Adipose tissue (tissue), 3 donors: Measurements from ENCODE around the gene ECI1. TPM values are rescaled to one million over a fixed set of nuclear protein-coding genes. Genes with fewer than 3 reads are reported as not detected.
"Not testable (repeated sequence)": the region's sequence is repeated elsewhere in the genome, so short reads cannot be mapped to it uniquely, and the experiment has no call there.

ENCODE experiments used
- H3K27ac ChIP-seq: one replicate; pipeline ENCODE4 v1.5.1; 2013; ENCODE audit warnings: low read depth, low read length
- WGBS, 3 donors: extraction: QIAGEN DNeasy Blood & Tissue Kit; methylation state at CpG; one replicate each; pipeline ENCODE4 v1.1.7; 2013; 5-methylcytosine and 5-hydroxymethylcytosine counted together
- polyA plus RNA-seq, 3 donors: library from polyadenylated mRNA; stranded (reverse); fragments of 200-250 nt; gene quantifications; one replicate each; pipeline ENCODE4 v1.2.3, GENCODE V29; 2013
- donor health status: healthy with polysubstance abuse.
- donor health status: Bipolar disorder and iron deficiency.
- donor health status: healthy.

The ECI1 gene
- polyA plus RNA-seq, 3 donors, result 56.0 to 126 (median 72.3) TPM

DNA sequence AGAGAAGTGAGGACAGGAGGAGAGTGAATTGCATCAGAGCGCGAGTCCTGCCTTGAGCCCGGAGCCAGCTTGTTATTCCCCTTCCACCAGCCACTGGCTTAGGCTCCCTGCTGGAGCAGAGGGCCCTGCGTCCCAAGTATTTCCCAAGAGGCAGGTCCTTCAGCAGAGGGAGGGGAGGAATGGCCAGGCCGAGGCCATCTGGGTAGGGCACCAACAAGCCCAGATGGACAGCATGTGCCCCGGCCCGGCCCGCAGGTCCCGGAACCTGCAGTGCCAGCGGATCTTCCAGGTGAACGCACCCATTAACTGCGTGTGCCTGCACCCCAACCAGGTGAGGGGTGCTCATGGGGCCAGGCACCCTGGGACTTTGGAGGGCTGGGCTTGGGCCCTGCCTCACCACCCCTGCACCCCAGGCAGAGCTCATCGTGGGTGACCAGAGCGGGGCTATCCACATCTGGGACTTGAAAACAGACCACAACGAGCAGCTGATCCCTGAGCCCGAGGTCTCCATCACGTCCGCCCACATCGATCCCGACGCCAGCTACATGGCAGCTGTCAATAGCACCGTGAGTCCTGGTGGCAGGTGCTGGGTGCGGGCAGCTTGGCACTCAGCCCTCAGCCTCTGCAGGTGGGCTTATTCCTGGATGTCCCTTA is 44.5 kb downstream of the ECI1 start:
- WGBS, 3 donors, result 85 to 87% (median 86%) methylated on average over 23 of the region's 23 CpGs
- no peak overlapping the region for H3K27ac ChIP-seq

DNA sequence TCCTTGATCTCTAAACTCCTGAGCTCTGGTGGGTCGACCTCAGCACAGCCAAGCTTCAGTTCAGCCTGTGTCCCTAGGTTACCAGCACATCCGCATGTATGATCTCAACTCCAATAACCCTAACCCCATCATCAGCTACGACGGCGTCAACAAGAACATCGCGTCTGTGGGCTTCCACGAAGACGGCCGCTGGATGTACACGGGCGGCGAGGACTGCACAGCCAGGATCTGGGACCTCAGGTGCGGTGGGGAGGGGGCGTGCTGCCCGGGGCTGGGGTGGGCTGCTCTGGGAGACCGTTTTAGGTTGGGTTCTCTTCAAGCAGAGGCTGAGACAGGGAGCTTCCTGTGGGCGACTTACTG is 45.0 kb downstream of the ECI1 start:
- 75 to 79% (median 77%) methylated on average over 18 of the region's 18 CpGs for WGBS, 3 donors
- H3K27ac ChIP-seq, result no peak overlapping the region

DNA sequence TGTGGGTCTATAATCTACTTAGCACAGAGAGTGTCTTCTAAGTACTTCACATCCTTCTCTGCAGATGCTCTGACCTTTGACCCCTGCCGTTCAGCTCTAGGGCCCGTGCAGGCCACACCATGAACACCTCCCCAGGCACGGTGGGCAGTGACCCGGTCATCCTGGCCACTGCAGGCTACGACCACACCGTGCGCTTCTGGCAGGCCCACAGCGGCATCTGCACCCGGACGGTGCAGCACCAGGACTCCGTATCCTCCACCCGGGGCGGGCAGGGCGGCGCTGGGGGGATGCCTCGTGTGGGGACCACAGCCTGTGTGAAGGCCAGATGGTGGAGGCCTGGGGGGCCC is 45.4 kb downstream of the ECI1 start:
- H3K27ac ChIP-seq, result no peak overlapping the region
- WGBS, 3 donors, result 6 to 15% (median 10%) methylated on average over 16 of the region's 16 CpGs

DNA sequence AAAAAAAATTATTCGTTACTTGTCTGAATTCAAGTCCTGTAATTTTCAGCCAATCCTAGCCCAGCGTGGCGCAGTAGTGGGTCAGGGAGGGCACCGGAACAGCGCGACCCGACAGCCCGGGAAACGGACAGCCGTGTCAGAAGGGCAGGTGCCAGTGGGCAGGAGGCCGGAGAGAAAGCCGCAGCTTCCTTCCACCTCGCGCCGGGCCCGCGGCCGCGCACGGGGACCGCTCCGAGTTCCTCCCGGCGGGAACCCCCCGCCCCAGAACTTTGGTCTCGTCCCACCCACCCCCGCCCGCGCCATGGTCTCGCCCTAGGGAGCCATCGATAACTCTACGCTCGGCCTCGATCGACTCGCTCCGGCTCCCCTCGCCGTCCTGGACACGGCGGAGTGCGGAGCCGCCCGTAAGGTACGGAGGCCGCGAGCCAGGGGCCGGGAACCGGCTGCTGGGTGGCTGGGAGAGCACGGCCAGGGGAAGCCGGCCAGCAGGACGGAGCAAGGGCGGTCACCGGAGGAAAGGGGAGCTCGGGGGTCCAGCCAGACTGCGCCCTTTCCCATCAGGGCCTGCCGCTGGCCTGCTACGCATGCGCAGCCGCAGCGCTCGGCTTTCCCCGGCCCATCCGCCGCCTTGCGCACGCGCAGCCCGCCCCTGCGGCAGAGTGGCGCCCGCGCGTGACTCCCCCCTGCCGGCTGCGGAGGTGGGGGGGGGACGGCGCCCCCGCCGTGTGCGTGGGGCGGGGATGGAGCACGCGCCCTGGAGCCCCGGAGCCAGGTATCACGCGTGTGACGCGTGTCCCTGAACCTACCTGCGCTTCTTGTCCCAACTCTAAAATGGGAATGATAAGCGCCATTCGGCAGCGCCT is 46.1 kb downstream of the ECI1 start, which contains the start of gene MLST8:
Gene MLST8 (plus strand): TSS at position 351 of the 863 bp plus-strand sequence. CDS start 632 bp downstream, outside the sequence.
- no peak within 1 kb of the TSS for H3K27ac ChIP-seq
- 0 to 1% (median 0%) methylated on average over 84 to 93 of the region's 93 CpGs for WGBS, 3 donors

DNA sequence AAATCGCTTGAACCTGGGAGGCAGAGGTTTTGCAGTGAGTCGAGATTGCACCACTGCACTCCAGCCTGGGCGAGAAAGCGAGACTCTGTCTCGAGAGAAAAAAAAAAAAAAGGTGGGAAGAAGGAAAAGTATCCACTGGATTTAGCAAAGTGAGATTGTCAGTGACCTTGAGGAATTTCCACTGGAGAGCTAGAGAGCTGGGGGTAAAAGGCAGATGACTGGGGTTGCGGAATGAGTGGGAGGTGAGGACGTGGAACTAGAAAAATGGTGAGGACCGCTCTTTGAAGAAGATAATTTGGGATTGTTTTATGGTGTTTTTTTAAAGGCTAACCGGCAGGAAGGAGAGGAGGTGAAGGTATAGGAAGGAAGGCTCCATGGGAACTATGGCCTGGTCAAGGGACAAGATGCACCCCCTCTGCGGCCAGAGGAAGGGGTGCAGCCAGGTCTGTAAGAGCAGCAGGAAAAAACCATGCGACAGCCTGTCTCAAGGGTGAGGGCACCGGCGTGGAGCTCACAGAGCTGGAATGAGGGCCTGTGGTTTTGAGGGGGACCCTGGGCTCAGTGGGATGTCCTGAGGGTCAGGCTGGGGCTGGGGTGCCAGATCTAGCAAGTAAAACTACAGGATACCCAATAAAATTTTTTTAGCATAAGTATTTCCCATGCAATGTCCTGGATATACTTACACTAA is 46.8 kb downstream of the ECI1 start:
- H3K27ac ChIP-seq, result no peak overlapping the region
- 79 to 80% (median 79%) methylated on average over 13 of the region's 13 CpGs for WGBS, 3 donors

DNA sequence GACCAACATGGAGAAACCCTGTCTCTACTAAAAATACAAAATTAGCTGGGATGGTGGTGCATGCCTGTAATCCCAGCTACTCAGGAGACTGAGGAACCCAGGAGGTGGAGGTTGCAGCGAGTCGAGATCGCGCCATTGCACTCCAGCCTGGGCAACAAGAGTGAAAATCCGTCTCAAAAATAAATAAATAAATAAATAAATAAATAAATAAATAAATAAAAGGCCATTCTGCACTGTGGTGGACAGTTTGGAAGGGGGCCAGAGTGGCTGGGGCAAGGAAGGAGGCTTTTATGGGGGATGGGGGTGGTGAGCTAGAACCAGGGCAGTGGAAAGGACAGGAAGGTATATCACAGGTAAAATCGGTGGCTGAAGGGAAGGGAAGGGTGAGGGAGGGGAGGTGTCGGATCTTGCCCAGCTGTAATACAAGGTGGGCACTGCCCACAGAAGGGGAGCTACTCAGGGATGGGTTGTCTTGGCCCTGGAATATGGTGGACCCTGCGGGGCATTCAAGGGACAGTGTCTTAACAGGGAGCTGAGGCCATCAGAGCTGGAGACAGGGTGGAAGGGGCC is 48.2 kb downstream of the ECI1 start:
- not testable (repeated sequence) for H3K27ac ChIP-seq
- WGBS, 3 donors, result 94 to 96% (median 96%) methylated on average over 8 of the region's 8 CpGs

DNA sequence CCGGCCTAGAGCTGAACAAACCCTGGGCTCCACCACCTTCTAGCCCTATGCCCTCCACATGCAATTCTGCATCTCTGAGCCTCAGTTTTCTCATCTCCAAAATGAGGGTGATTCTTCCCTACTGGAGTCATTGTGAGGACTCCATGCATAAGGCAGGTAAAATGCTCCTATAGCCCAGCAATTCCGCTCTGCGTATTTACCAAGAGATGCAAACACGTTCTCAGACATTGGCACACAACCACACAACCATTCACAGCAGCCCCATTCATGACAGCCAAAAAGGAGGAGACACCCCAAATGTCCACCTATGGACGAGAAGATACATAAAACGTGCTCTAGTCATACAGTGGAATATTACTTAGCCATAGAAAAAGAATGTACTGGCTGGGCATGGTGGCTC is 51.1 kb downstream of the ECI1 start:
- WGBS, 3 donors, result 81 to 91% (median 87%) methylated on average over 6 of the region's 6 CpGs
- H3K27ac ChIP-seq, result no peak overlapping the region

DNA sequence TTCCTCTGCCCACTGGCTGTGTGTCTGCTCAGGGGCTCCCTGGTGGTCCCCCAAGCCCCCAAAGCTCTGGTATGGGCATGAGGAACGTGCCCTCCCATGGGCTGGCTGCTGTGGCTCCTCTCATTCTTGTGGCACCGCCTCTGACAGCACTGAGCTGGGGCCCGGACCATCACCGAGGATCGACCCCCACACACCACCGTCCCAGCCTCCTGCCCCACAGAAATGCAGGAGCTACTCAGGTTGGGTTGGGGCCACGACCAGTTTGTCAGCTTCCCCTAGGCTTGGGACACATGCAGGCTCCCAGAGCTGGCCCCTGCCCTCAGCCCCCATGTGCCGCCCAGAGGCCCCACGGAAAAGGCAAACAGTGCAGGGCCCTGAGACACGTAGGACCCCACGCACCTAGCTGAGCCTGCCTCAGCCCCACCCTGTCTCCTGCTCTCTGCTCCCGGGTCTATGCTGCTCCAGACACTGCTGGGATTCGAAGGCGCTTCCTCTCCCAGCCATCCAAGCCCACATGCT is 51.7 kb downstream of the ECI1 start:
- WGBS, 3 donors, result 65 to 74% (median 70%) methylated on average over 14 of the region's 14 CpGs
- no peak overlapping the region for H3K27ac ChIP-seq

DNA sequence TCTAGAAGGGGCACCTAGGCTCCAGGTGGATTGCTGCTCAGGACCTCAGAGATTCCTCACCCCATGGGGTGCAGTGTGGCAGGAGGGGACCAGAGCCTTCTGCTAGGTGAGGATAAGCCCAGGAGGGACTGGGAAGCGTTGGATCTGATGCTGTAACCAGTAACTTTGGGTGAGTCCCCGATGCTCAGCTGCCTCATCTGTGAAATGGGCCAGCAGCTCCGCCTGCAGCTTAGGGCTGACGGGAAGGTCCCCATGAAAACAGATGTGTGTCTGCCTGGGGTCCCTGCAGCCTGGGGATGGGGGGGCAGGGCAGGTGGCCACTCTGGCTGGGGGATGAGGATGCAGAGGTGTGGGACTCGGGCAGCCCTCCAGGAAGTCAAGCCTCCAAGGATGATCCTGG is 52.3 kb downstream of the ECI1 start:
- no peak overlapping the region for H3K27ac ChIP-seq
- 71 to 73% (median 73%) methylated on average over 5 of the region's 5 CpGs for WGBS, 3 donors

DNA sequence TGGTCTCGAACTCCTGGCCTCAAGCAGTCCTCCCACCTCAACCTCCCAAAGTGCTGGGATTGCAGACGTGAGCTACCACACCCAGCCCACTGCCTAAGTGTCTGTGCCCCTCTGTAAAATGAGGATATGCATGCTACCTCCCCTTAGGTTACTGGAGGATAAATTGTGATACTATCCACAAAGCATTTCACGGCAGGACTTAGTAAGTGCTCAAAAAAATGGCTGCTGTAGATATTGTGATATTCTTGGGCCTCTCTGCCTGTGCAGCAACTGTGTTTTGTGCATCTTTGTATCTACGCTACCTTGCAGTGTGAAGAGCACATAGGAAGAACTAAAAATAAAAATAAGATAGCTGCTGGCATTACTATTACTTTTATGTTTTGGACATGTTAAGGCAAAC is 53.1 kb downstream of the ECI1 start:
- WGBS, 3 donors, result 65 to 69% (median 66%) methylated on average over 4 of the region's 4 CpGs
- no peak overlapping the region for H3K27ac ChIP-seq

DNA sequence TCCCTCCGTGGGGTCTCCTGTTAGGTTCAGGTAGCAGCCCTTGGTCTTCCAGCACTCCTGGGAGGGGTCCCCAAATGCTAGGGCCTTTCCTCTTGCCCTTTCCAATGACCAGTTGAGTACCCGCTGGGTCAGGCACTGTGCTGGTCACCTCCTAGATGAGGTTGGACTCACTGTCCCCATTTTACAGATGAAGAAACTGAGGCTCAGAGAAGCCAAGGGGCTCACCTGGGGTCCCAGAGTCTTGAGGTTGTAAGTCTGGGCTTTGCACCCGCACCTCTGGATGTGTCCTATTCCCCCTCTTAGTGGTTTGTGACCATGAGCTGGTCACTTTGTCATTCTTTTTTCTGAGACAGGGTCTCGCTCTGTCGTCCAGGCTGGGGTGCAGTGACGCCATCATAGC is 53.6 kb downstream of the ECI1 start:
- WGBS, 3 donors, result 83 to 88% (median 83%) methylated on average over 6 of the region's 6 CpGs
- H3K27ac ChIP-seq, result no peak overlapping the region

DNA sequence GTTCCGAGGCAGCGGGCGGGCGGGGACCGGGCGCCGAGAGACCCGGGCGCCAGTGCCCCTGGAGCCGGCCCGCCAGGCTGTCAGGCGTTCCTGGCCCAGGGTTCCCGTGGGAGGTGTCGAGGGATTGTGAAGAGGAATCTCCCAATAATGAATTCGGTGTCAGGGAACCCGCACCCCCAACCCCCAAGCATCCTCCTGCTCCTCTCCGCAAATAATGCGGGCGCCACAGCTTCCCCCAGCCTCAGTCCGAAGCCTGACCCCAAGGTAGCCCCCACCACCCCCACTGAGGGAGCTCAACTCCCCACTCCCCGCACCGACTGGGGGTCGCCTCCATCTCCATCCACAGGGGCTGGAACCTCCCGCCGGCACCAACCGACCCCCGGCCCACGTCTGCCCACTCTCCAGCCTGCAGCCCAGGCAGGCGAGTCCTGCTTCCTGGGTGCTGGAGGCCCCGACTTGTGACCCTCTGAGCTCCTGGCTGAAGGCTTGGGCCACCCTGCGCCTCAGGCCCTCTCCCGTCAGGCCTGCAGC is 54.3 kb downstream of the ECI1 start:
- no peak overlapping the region for H3K27ac ChIP-seq
- WGBS, 3 donors, result 27 to 35% (median 28%) methylated on average over 30 to 32 of the region's 32 CpGs

DNA sequence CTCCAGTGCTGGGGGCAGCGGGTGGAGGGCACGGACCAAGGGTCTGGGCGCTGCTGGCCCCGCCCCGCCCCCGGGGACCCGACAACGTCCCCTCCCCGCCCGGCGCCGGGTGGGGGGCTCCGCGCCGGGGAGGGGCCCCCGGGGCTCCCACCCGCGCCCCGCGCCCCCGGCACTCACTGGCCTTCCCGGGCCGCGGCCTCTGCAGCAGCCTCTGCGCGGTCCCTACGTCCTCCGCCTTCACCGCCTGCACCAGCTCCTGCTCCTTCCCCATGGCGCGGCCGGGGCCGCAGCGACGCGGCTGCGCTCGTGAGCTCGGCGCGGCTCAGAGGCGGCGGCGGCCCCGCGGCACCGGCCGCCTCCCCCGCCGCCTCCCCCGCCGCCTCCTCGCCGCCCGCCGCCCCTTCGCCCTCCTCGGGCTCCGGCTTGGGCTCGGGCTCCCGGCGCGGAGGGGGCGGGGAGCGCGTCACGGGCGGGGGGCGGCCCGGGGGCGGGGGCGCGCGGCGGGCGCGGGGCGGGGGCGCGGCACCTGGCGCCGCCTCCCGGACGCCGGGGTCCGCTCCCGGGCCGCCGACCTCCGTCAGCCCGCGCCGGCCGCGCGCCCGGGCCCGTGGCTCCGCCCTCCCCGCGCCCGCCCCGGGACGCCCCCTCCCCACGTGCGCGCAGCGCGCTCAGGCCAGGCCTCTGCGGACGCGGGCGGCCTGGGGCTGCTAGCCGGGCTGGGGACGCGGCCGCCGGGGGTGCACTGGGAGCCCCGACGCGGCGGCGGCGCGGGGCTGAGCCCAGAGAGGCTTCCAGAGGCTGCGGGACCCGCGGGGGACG is 55.0 kb downstream of the ECI1 start, which contains the start of gene CASKIN1:
Gene CASKIN1 (minus strand): TSS at position 444 of the 819 bp plus-strand sequence. CDS start 173 bp downstream, at position 271.
- no peak within 1 kb of the TSS for H3K27ac ChIP-seq
- 1% methylated on average over 31 to 112 of the region's 129 CpGs for WGBS, 3 donors

DNA sequence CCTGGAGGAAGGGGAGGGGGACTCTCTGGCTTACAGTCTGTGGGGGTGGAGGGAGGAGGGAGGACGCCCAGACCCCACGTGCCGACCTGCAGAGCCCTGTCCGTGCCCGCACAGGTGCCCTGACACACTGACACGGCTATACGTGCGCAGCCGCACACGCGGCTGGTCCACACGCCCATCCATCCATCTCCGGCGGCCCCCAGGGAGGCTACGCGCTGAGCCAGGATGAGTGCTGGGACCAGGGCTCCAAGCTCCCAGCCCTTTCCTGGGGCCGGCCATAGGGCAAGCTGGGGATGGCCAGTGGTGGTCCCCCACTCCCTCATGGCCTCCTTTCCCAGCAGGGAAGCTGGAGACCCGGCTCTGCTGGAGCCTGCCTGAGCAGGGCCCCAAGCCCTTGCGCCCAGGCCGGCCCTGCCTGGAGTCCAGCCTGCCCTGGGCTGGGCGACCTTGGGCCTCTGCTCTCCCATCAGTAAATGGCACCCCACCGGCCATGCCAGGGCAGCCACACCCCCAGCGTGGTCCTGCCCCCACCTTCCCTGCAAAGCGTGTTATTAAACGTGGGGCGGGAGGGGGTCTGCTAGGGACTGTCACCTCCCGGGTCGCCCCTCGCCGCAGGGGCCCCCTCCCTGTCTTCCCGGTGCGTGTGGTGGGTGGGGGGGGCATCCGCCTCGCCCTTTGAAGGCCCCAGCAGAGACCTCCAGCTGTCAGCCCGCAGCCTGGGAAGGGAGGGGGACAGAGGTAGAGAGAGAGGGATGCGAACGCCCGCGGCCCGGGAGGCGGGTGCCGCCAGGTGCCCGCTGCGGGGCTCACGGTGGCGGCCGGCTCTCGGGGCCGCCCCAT is 55.8 kb downstream of the ECI1 start:
- WGBS, 3 donors, result 2 to 5% (median 2%) methylated on average over 45 to 49 of the region's 49 CpGs
- no peak overlapping the region for H3K27ac ChIP-seq

DNA sequence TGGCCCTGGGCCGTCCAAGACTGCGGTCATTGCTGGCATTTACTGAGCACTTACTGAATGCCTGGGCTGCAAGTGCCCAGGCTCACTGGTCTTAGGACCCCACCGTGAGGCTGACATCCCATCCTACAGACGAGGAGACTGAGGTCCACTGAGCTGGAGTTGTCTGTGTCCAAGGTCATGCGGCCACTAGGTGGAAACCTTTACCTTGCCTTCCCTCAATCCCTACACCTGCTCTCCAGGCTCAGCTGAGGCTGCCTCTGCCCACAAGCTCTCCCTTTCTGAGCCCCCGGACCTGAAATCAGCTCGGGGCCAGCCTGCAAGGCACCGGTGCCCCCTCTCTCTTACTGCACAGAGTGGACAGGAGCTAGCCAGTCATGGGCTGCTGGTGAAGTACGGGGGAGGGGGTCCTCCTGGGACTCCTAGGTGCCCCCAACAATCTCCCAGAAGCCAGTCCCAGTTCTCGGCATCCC is 56.5 kb downstream of the ECI1 start:
- WGBS, 3 donors, result 18 to 30% (median 24%) methylated on average over 10 of the region's 10 CpGs
- H3K27ac ChIP-seq, result no peak overlapping the region

DNA sequence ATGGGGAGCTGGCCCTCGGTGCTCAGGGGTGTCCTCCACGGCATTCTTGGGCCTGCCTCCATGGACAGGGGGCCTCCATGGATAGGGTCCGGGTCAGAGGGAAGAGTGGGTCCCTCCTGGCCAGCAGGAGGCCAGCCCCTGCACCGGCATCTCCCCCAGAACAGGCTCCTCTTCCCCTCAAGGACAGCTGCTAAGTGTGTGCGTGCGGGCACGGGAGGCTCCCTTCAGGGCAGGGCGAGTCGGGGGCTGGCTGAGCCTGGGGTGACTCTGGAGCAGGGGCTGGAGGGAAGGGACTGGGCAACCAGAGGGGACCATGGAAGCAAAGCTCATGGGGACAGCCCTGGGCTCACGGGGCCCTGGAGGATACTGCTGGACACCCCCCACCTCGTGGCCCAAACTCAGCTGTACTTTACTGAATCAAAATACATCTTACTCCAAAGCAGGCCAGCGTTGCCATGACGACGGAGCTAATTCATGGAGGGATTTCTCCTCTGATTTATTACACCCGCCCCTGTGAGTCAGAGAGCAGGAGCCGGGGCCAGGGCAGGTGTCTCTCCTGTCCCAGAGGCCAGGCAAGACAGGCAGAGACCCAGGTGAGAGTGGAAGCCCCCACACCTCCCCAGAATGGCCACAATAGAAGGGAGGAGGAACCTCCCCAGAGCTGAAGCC is 57.1 kb downstream of the ECI1 start:
- WGBS, 3 donors, result 65 to 70% (median 68%) methylated on average over 15 to 16 of the region's 16 CpGs
- no peak overlapping the region for H3K27ac ChIP-seq
